Effector CD8-positive, alpha-beta T cell (primary cell): ENCODE measurements around the gene NTNG1.

Experiments
- DNase-seq: peaks from one replicate; lab custom pipeline; 2025; lab: John Stamatoyannopoulos, UW

NTNG1 gene

GRCh38 chr1:107510347-107510746, 369.5 kb downstream of the NTNG1 start:
- no peak for DNase-seq

- DNase-seq = no peak
Observed at GRCh38 chr1:107512836-107513235, 372.0 kb downstream of the NTNG1 start.

- DNase-seq = no peak
Observed at GRCh38 chr1:107514841-107515240, 374.0 kb downstream of the NTNG1 start.

- no peak for DNase-seq
Observed at GRCh38 chr1:107515702-107516101, 374.9 kb downstream of the NTNG1 start.

- no peak for DNase-seq
Observed at GRCh38 chr1:107523061-107523460, 382.2 kb downstream of the NTNG1 start.

GRCh38 chr1:107523736-107524135, 382.9 kb downstream of the NTNG1 start:
- no peak for DNase-seq

GRCh38 chr1:107524301-107524700, 383.5 kb downstream of the NTNG1 start:
- no peak for DNase-seq

- no peak for DNase-seq
Observed at GRCh38 chr1:107525145-107525544, 384.3 kb downstream of the NTNG1 start.

GRCh38 chr1:107525961-107526360, 385.1 kb downstream of the NTNG1 start:
- no peak for DNase-seq

GRCh38 chr1:107526524-107527198, 385.8 kb downstream of the NTNG1 start:
- DNase-seq = no peak

GRCh38 chr1:107529511-107530149, 388.8 kb downstream of the NTNG1 start:
- no peak for DNase-seq

- no peak for DNase-seq
Observed at GRCh38 chr1:107530543-107530942, 389.7 kb downstream of the NTNG1 start.

GRCh38 chr1:107531065-107531908, 390.4 kb downstream of the NTNG1 start:
- no peak for DNase-seq

- DNase-seq = no peak
Observed at GRCh38 chr1:107532318-107532717, 391.5 kb downstream of the NTNG1 start.
